OCI-LY7 (cell line): ENCODE data around the gene ACP7. TPM values are rescaled to one million over a fixed set of nuclear protein-coding genes. Genes with fewer than 3 reads are reported as not detected.

ENCODE experiments used
- BruUV-seq: library from RNA; stranded (reverse); fragments of 400-500 nt; replicated peaks from 2 replicates; lab custom pipeline; 2021; lab: Mats Ljungman, UMichigan
- CTCF ChIA-PET: fragments of 300-600 bp; sonication (Branson Sonifier 250); formaldehyde crosslinking; loops from one replicate; lab custom pipeline; 2022; ENCODE audit warnings: antibody characterized with exemption; ENCODE audit not compliant: unreplicated experiment; lab: Charles Lee
- POLR2A ChIA-PET: fragments of 300-600 bp; sonication (Branson Sonifier 250); formaldehyde crosslinking; loops from one replicate; lab custom pipeline; 2022; ENCODE audit warnings: antibody characterized with exemption; lab: Charles Lee
- DNase-seq: peaks from one replicate; pipeline ENCODE4 v3.0.0-alpha.2; 2015; ENCODE audit warnings: low spot score
- H2AFZ ChIP-seq: fragments of 200-600 bp; sonication (generic), shearing (Covaris generic); 2 replicates; pipeline ENCODE4 v1.6.1; 2014; ENCODE audit warnings: mild to moderate bottlenecking, antibody characterized with exemption, low read length, moderate library complexity
- H3K27ac ChIP-seq: fragments of 200-600 bp; sonication (generic); 2 replicates; pipeline ENCODE4 v1.5.1; 2014; ENCODE audit warnings: mixed run types, low read depth, mild to moderate bottlenecking, moderate library complexity, low read length, inconsistent platforms; ENCODE audit not compliant: poor library complexity, severe bottlenecking
- H3K36me3 ChIP-seq: fragments of 200-600 bp; sonication (generic); 2 replicates; pipeline ENCODE4 v1.6.1; 2014; ENCODE audit warnings: mild to moderate bottlenecking, antibody characterized with exemption, low read length, moderate library complexity, mixed read lengths; ENCODE audit not compliant: insufficient read depth
- H3K4me1 ChIP-seq: fragments of 200-600 bp; sonication (generic); 2 replicates; pipeline ENCODE4 v1.5.1; 2014; ENCODE audit warnings: mild to moderate bottlenecking, low read length; ENCODE audit not compliant: insufficient read depth, poor library complexity, severe bottlenecking
- H3K4me2 ChIP-seq: fragments of 200-600 bp; sonication (generic); 2 replicates; pipeline ENCODE4 v1.6.1; 2014; ENCODE audit warnings: mild to moderate bottlenecking, low read length
- H3K4me3 ChIP-seq: fragments of 200-600 bp; sonication (generic); 2 replicates; pipeline ENCODE4 v1.5.1; 2014; ENCODE audit warnings: mild to moderate bottlenecking, low read depth, low read length; ENCODE audit not compliant: poor library complexity, severe bottlenecking
- H3K79me2 ChIP-seq: fragments of 200-600 bp; sonication (generic); 2 replicates; pipeline ENCODE4 v1.6.1; 2016; ENCODE audit warnings: low read depth, mild to moderate bottlenecking, low read length, moderate library complexity, mixed read lengths; ENCODE audit not compliant: insufficient read depth
- H3K9me2 ChIP-seq: fragments of 200-600 bp; sonication (generic); 2 replicates; pipeline ENCODE4 v1.6.1; 2016; ENCODE audit warnings: mild to moderate bottlenecking, low read length, mixed read lengths; ENCODE audit not compliant: insufficient read depth
- H3K9me3 ChIP-seq: fragments of 200-600 bp; sonication (generic); 2 replicates; pipeline ENCODE4 v1.6.1; 2014; ENCODE audit warnings: mild to moderate bottlenecking, mixed run types, low read length, mixed read lengths
- H4K20me1 ChIP-seq: fragments of 200-600 bp; sonication (generic); 2 replicates; pipeline ENCODE4 v1.6.1; 2014; ENCODE audit warnings: mild to moderate bottlenecking, antibody characterized with exemption, low read length, moderate library complexity, mixed read lengths; ENCODE audit not compliant: insufficient read depth
- CTCF ChIP-seq: fragments of 200-600 bp; sonication (generic); conservative IDR thresholded peaks from 2 replicates; pipeline ENCODE4 v1.5.1; 2014; ENCODE audit warnings: mild to moderate bottlenecking, antibody characterized with exemption, low read length, moderate library complexity, mixed read lengths
- EZH2phosphoT487 ChIP-seq: fragments of 200-600 bp; sonication (generic); IDR thresholded peaks from 2 replicates; pipeline ENCODE4 v1.6.1; 2018; ENCODE audit warnings: low read depth, borderline replicate concordance, mild to moderate bottlenecking, mixed run types, antibody characterized with exemption, low read length, moderate library complexity, mixed read lengths
- intact Hi-C: fragments of 100-400 bp; cut with micrococcal nuclease; formaldehyde crosslinking; loops from one replicate; pipeline ENCODE4 v1.10.0; 2022; ENCODE audit not compliant: unreplicated experiment
- total RNA-seq, 2 experiments: library from RNA; depleted of rRNA in 1 of 2; stranded (reverse); fragments of >200 nt in 1 of 2; shearing (Covaris generic) in 1 of 2; gene quantifications; 2 replicates each; pipeline ENCODE4 v1.2.3, GENCODE V29; 2014 to 2022

Gene ACP7
- total RNA-seq, 2 experiments from 2014 or later, result not detected

GRCh38 chr19:39150807-39151600, 66.8 kb downstream of the ACP7 start:
- Histone ChIP-seq H3K36me3 (peaks cover 6% of the 10 kb centered on the region), H3K27ac (no peak overlapping the region), H3K9me2 (no peaks in the 10 kb centered on the region), H3K4me1 (no peaks in the 10 kb centered on the region), H3K79me2 (peaks cover 8% of the 10 kb centered on the region; the same call in 1 of the 2 replicates), H4K20me1 (no peaks in the 10 kb centered on the region), H3K9me3 (no peaks in the 10 kb centered on the region), H2AFZ (no peak overlapping the region), H3K4me2 (no peak overlapping the region), H3K4me3 (no peak overlapping the region)
- intact Hi-C loops, result no loop called here
- DNase-seq, result no peak
- ChIA-PET POLR2A (interaction anchor here (0.6 kb wide), 1 partner anchor 75 kb away, joined by 3 read pairs; no protein-coding TSS in a partner anchor), CTCF (no interaction called here)
- BruUV-seq, result no TSS peak
- TF ChIP-seq EZH2phosphoT487 (no peak), CTCF (no peak)

GRCh38 chr19:39152066-39152465, 67.9 kb downstream of the ACP7 start:
- H3K79me2 ChIP-seq, result 0 out of 2 replicates have a peak, but pooled peaks cover 6% of the 10 kb centered on the region

More at GRCh38 chr19:39152066-39152465, 67.9 kb downstream of the ACP7 start:
- DNase-seq, result no peak
- Histone ChIP-seq H3K9me2 (no peaks in the 10 kb centered on the region), H2AFZ (no peak overlapping the region), H3K36me3 (peaks cover 6% of the 10 kb centered on the region), H3K4me3 (no peak overlapping the region), H4K20me1 (no peaks in the 10 kb centered on the region), H3K4me1 (no peaks in the 10 kb centered on the region), H3K9me3 (no peaks in the 10 kb centered on the region), H3K4me2 (no peak overlapping the region), H3K27ac (no peak overlapping the region)
- CTCF ChIA-PET, result no interaction called here
- TF ChIP-seq CTCF (no peak), EZH2phosphoT487 (no peak)
- POLR2A ChIA-PET, result no interaction called here
- intact Hi-C loops, result no loop called here
- BruUV-seq, result no TSS peak
